Measurements from ENCODE around the gene MYO5B. TPM values are rescaled to one million over a fixed set of nuclear protein-coding genes. Genes with fewer than 3 reads are reported as not detected.

The MYO5B gene
- total RNA-seq, 1 donor from 2014 or later, result 0.21 TPM

GRCh38 chr18:50002781-50003180 is 192.2 kb downstream of the MYO5B start:
- Histone ChIP-seq H3K4me3 (no peak overlapping the region), H3K4me1 (no peaks in the 10 kb centered on the region)

DNA sequence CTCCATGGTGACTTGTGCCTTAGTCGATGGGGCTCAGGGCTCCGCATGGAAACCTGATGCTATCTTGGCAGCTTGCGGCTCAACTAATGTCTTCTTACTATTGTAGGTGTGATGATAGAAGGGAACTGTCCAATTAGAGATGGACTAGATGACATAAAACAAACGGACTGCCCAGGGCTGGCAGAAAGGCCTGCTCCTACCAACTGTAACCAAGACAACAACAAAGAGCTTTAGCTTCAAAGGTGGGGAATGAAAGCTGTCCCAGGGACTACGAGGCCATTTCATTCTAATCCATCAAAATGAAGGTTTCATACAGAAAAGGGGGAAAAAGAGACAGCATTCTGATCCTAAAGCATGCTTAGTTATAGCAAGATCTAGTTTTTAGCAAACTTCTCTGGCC is 194.7 kb downstream of the MYO5B start:
- DNase-seq (ENCODE audit: low spot score in 2 of 2), result no peak
- Histone ChIP-seq H3K36me3 (no peaks in the 10 kb centered on the region), H3K27me3 (no peaks in the 10 kb centered on the region), H3K4me1 (no peaks in the 10 kb centered on the region), H3K4me3 (no peak overlapping the region), H3K9me3 (no peaks in the 10 kb centered on the region), H3K27ac (no peak overlapping the region)
- TF ChIP-seq, protein P1, sequence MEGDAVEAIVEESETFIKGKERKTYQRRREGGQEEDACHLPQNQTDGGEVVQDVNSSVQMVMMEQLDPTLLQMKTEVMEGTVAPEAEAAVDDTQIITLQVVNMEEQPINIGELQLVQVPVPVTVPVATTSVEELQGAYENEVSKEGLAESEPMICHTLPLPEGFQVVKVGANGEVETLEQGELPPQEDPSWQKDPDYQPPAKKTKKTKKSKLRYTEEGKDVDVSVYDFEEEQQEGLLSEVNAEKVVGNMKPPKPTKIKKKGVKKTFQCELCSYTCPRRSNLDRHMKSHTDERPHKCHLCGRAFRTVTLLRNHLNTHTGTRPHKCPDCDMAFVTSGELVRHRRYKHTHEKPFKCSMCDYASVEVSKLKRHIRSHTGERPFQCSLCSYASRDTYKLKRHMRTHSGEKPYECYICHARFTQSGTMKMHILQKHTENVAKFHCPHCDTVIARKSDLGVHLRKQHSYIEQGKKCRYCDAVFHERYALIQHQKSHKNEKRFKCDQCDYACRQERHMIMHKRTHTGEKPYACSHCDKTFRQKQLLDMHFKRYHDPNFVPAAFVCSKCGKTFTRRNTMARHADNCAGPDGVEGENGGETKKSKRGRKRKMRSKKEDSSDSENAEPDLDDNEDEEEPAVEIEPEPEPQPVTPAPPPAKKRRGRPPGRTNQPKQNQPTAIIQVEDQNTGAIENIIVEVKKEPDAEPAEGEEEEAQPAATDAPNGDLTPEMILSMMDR (IDR thresholded peaks at IDR 0.05), result no peak
- intact Hi-C loops (cut with DNase I), result no loop called here

More at GRCh38 chr18:50002781-50003180, 192.2 kb downstream of the MYO5B start:
- Histone ChIP-seq H3K27ac (no peak overlapping the region), H3K36me3 (no peaks in the 10 kb centered on the region), H3K27me3 (no peaks in the 10 kb centered on the region), H3K9me3 (no peaks in the 10 kb centered on the region)
- TF ChIP-seq, protein P1 (IDR thresholded peaks at IDR 0.05), result no peak
- intact Hi-C loops (cut with DNase I), result no loop called here
- DNase-seq (ENCODE audit: low spot score in 2 of 2), result no peak

- no peaks in the 10 kb centered on the region for H3K36me3 ChIP-seq
- no peaks in the 10 kb centered on the region for H3K27me3 ChIP-seq
- H3K4me3 ChIP-seq, result no peak overlapping the region
- H3K4me1 ChIP-seq, result no peaks in the 10 kb centered on the region
- peak in 1 of 2 donors; percentile 18 for DNase-seq (ENCODE audit: low spot score in 2 of 2)
- no peaks in the 10 kb centered on the region for H3K9me3 ChIP-seq
- intact Hi-C loops (cut with DNase I), result no loop called here
- H3K27ac ChIP-seq, result no peak overlapping the region
- TF ChIP-seq, protein P1 (IDR thresholded peaks at IDR 0.05), result no peak
These were observed 195.8 kb downstream of the MYO5B start for GRCh38 chr18:49999128-49999527.

DNA sequence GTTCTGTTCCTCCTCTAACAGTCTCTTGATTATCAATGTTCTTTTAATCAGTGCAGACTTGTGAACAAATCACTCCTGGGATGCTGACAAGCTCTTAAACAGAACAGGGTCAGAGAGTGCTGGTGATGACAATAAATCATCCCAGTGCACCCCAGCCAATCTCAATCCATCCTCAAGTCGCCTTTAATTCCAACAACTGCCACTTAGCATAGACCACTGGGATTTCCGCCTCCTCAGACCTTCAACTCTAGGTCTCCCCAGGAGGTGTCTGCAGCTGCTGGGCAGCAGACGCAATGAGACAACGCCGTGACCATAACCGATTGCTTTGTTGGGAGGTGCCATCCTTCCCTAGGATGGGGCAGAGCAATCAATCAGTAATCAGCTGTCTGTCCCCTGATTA is 197.4 kb downstream of the MYO5B start:
- H3K36me3 ChIP-seq, result no peaks in the 10 kb centered on the region
- no peak overlapping the region for H3K27ac ChIP-seq
- H3K4me1 ChIP-seq, result no peaks in the 10 kb centered on the region
- H3K4me3 ChIP-seq, result no peak overlapping the region
- peak in 1 of 2 donors; percentile 19 for DNase-seq (ENCODE audit: low spot score in 2 of 2)
- no peaks in the 10 kb centered on the region for H3K9me3 ChIP-seq
- intact Hi-C loops (cut with DNase I), result no loop called here
- no peaks in the 10 kb centered on the region for H3K27me3 ChIP-seq
- TF ChIP-seq, protein P1 (IDR thresholded peaks at IDR 0.05), result no peak

DNA sequence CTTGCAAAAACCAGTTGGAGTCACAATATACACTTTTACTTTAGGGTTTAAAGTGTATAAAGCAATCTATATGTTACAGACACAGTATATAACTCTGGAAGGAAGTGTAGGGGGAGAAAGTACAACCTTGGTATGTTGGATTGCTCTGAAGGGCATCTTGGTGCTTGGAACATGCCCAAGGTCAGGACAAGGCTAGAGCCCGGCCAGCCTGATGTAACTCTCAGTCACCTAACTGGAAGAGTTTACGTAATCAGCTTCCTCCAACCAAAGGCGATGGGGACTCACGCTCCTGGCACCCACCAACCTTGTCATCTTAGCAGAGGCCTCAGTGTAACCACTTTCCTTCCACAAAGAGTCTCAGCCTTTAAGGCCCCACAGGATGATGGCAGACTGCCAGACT is 200.5 kb downstream of the MYO5B start:
- DNase-seq (ENCODE audit: low spot score in 2 of 2), result no peak
- TF ChIP-seq, protein P1 (IDR thresholded peaks at IDR 0.05), result no peak
- Histone ChIP-seq H3K9me3 (no peaks in the 10 kb centered on the region), H3K27me3 (no peaks in the 10 kb centered on the region), H3K4me1 (no peaks in the 10 kb centered on the region), H3K27ac (no peak overlapping the region), H3K36me3 (no peaks in the 10 kb centered on the region), H3K4me3 (no peak overlapping the region)
- intact Hi-C loops (cut with DNase I), result no loop called here

DNA sequence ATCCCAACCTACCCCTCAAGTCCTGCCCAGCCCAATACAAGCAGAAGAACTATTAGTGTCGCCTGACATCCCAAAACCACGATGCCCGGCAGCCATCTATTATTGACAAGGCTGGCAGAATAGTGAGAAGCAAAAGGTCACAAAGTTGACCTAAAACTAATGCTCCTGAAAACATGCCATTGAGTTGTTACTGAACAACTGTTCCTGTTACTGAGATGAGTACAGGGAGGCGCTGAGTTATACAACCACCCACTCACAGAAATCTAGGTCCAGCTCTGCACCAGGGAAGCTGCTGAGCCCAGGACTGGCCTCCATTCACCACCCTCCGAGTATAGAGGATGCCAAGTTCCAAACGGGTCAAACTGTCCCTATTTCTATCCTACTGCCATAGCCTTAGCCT is 201.6 kb downstream of the MYO5B start:
- Histone ChIP-seq H3K36me3 (no peaks in the 10 kb centered on the region), H3K4me3 (no peak overlapping the region), H3K9me3 (no peaks in the 10 kb centered on the region), H3K27me3 (no peaks in the 10 kb centered on the region), H3K4me1 (no peaks in the 10 kb centered on the region), H3K27ac (no peak overlapping the region)
- no peak for DNase-seq (ENCODE audit: low spot score in 2 of 2)
- TF ChIP-seq, protein P1 (IDR thresholded peaks at IDR 0.05), result no peak
- intact Hi-C loops (cut with DNase I), result no loop called here

All from ascending aorta (tissue), 2 donors.